Loucy (cell line): Measurements from ENCODE around the gene NCKAP5.

Experiments
- CTCF ChIP-seq: fragments of 200-600 bp; sonication (generic); conservative IDR thresholded peaks from 2 replicates; pipeline ENCODE4 v1.5.1; 2014; ENCODE audit warnings: mild to moderate bottlenecking, antibody characterized with exemption, low read length
- EZH2phosphoT487 ChIP-seq: fragments of 200-600 bp; IDR thresholded peaks from 2 replicates; pipeline ENCODE4 v1.6.1; 2018; ENCODE audit warnings: antibody characterized with exemption, mild to moderate bottlenecking, moderate library complexity, borderline replicate concordance

DNA sequence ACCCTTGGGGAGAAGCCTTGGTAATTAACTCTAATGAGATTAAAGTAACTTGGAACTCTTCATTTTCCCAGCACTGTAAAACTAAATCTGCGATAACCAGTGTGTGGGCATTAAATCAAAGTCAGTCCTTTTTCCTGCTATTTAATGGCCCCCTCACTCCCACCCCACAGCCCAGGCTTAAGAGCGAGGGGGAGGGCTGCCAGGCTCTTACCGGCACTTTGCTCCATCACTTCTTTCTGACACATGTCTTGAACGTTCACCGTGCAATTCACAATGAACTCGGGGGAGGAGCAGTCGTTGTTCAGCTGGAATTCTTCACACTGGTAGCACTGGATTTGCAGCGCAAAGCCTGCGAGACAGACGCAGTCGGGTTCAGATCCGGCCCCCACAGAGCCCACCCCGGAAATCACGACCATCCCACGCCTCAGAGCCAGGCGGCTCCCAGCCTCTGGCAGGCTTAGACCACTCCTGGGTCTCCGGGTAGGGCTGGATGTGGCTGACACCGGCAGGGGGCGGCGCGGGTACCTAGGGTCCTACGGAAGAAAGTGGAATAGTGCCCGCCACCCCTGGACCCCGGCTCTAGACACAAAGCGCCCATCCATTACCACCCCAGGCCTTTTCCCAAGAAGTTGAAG is 900.0 kb downstream of the NCKAP5 start:
- TF ChIP-seq CTCF (no peak), EZH2phosphoT487 (no peak)
